GM10266 (cell line): ENCODE measurements around the gene CLNK.

Experiments used
- DNase-seq: peaks from one replicate; pipeline ENCODE4 v3.0.0; 2012; ENCODE audit errors: extremely low spot score
- TF ChIP-seq, protein P1 (sequence below): IDR thresholded peaks from 2 replicates; pipeline ENCODE4 v1.5.1; 2012; ENCODE audit warnings: mild to moderate bottlenecking, low read depth; ENCODE audit not compliant: control insufficient read depth, insufficient read depth; ENCODE audit errors: missing control alignments

Gene CLNK

DNA sequence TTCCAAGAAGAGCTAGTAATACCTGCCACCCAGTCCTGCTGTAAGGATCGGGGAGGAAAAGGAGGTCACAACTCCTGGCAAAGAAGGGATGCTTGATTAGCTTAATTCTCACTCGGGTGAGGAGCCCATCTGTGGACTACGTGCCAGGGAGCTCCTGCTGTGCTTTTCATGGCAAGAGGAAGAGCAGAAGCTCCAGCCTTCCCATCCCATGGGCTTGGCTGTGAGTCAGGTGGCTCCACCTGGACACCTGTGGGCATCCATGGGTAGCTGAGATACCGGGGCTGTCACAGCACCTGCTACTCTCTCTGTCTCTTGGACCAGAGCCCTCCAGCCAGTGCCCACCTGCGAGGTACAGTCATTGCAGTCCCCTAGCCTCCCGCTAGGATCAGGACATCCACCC lies 18.0 kb downstream of the CLNK start:
- TF ChIP-seq, protein P1, sequence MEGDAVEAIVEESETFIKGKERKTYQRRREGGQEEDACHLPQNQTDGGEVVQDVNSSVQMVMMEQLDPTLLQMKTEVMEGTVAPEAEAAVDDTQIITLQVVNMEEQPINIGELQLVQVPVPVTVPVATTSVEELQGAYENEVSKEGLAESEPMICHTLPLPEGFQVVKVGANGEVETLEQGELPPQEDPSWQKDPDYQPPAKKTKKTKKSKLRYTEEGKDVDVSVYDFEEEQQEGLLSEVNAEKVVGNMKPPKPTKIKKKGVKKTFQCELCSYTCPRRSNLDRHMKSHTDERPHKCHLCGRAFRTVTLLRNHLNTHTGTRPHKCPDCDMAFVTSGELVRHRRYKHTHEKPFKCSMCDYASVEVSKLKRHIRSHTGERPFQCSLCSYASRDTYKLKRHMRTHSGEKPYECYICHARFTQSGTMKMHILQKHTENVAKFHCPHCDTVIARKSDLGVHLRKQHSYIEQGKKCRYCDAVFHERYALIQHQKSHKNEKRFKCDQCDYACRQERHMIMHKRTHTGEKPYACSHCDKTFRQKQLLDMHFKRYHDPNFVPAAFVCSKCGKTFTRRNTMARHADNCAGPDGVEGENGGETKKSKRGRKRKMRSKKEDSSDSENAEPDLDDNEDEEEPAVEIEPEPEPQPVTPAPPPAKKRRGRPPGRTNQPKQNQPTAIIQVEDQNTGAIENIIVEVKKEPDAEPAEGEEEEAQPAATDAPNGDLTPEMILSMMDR = no peak
- no peak for DNase-seq

DNA sequence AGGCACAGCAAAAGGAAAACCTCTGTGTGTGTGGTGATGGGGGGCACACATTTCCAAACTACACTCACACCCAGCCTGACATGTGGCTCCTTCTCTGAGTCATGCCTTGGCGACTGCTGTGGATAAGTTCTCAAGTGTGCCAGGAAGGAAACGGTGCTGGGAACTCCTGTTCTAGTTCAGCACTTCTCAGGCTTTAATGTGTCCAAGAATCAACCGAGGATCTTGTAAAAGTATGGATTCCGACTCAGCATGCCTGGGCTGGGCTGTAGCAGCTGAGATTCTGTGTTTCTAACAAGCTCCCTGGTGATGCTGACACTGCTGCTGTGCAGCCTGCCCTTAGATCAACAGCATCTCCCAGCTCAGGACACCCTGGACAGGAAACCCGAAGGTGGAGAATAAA lies 20.2 kb downstream of the CLNK start:
- TF ChIP-seq, protein P1 = no peak
- no peak for DNase-seq

DNA sequence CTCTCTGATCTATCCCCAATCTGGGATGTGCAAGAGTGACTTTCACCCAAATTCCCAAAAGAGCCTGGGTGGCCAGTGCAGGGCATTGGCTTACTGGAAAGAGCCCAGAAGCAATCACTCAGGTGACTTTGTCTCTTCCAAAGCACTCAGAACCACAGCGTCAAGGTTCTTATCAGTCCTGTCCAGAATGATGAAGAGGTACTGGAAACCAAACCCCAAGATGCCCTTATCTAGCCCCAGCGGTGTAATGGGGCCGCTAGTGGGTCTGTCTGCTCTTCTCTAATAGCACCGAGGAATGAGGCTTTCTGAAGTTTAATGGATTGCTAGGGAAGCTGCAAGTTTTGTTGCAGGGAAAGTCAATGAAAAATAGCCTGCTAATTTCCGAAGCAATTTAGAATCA lies 21.6 kb downstream of the CLNK start:
- TF ChIP-seq, protein P1 = no peak
- DNase-seq = no peak

DNA sequence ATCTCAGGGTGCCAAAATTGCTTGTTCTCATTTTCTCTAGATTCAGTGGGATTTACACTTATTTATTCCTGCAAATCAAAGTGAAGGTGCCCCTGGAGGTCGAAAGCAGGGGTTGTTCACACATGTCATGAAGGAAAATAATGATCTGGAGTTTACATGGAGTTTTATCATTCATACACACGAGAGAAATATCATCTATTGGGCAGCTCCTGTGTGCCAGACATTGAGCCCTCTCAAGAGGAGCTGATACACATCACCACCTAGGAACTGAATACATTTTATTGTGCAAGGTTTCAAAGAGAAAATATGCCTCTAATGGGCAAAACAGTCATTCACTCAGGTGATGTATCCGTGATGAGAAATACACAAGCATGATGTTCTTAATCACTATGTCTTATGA lies 23.5 kb downstream of the CLNK start:
- no peak for DNase-seq
- TF ChIP-seq, protein P1 = no peak

DNA sequence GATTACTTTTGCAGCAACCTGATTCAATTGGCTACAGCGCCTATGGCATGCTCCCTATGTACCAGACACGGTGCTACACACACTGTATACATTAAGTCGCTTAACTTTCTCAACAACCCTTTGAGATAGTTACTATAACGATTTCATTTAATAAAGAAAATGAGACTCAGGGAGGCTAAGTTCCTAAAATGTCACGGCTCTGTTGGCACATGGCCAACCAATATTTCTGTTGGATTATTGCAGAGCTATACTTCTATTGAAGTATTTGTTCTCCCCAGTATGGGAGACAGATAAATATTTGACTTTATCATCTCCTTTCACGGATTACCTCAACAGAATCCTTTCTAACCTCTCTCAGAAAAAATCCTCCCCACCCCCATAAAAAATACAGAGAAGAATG lies 25.3 kb downstream of the CLNK start:
- no peak for DNase-seq

DNA sequence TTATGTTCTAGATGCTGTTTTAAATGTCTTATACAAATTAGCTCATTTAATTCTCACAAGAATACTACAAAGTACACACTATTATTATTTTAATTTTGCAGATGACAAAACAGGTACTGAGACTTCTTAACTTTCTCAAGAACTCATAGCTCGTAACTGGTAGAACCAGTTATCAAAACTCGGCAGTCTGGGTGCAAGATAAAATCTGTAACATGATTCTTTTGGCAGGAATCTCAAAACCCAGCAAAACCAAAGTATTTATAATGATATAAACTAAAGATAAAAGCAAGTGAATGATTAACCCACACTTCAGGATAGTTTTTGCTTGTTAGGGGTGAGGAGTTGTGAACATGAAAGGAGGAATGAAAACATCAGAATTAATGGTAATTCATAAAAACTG lies 27.6 kb downstream of the CLNK start:
- DNase-seq = no peak
- TF ChIP-seq, protein P1 = no peak

More for the DNA sequence above, 25.3 kb downstream of the CLNK start:
- TF ChIP-seq, protein P1 = no peak

DNA sequence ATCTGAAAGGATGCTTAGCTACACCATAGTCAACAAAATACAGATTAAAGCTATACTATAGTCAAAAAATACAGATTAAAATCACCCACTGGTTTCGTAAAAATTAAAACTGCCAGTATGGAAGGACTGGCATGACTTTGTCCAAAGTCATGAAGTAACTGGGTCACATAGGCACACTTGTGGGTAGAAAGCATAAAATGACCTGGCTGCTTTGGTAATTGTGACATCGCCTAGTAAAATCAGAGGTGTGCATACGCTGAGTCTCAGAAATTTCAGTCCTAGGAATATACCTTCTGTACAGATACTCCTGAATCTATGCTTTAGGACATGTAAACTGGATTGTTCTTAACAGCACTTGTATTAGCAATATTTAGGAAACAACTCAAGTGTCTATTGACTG lies 28.1 kb downstream of the CLNK start:
- DNase-seq = no peak
- TF ChIP-seq, protein P1 = no peak
